ENCODE measurements around the gene NFIX.

NFIX gene

GRCh38 chr19:13115936-13116281 lies 120.6 kb downstream of the NFIX start:
- DNase-seq: no peak

- peak; percentile 93 for DNase-seq
These were observed 121.3 kb downstream of the NFIX start, which contains the start of gene TRMT1 for GRCh38 chr19:13116282-13117175. Gene TRMT1, minus strand, starts transcription at chr19:13116740. Its CDS starts 341 bp downstream, at chr19:13116399.

- no peak for DNase-seq
These were observed 122.0 kb downstream of the NFIX start for GRCh38 chr19:13117176-13117771.

- peak; percentile 90 for DNase-seq
These were observed 122.6 kb downstream of the NFIX start, which contains the start of gene NACC1 for GRCh38 chr19:13117772-13118423. Gene NACC1, plus strand, starts transcription at chr19:13118264. Its CDS starts 16,944 bp downstream, at chr19:13135208.

GRCh38 chr19:13118424-13119193 lies 123.3 kb downstream of the NFIX start:
- peak; percentile 66 for DNase-seq

GRCh38 chr19:13119627-13120026 lies 124.4 kb downstream of the NFIX start:
- peak; percentile 40 for DNase-seq

- DNase-seq: no peak
These were observed 124.8 kb downstream of the NFIX start for GRCh38 chr19:13120031-13120430.

GRCh38 chr19:13120817-13121216 lies 125.5 kb downstream of the NFIX start:
- peak; percentile 69 for DNase-seq

GRCh38 chr19:13121551-13122274 lies 126.4 kb downstream of the NFIX start:
- no peak for DNase-seq

- DNase-seq: no peak
These were observed 127.1 kb downstream of the NFIX start for GRCh38 chr19:13122275-13122878.

GRCh38 chr19:13122980-13123957 lies 128.0 kb downstream of the NFIX start:
- no peak for DNase-seq

GRCh38 chr19:13127051-13127450 lies 131.8 kb downstream of the NFIX start:
- DNase-seq: no peak

GRCh38 chr19:13127811-13128575 lies 132.7 kb downstream of the NFIX start:
- no peak for DNase-seq

- DNase-seq: no peak
These were observed 133.3 kb downstream of the NFIX start for GRCh38 chr19:13128583-13128982.

- no peak for DNase-seq
These were observed 134.1 kb downstream of the NFIX start for GRCh38 chr19:13129384-13129783.

- no peak for DNase-seq
These were observed 135.7 kb downstream of the NFIX start for GRCh38 chr19:13130886-13131490.

- DNase-seq: peak; percentile 82
These were observed 137.4 kb downstream of the NFIX start for GRCh38 chr19:13132471-13133180.

GRCh38 chr19:13133241-13133870 lies 138.1 kb downstream of the NFIX start:
- DNase-seq: no peak
